H9 (cell line): ENCODE results near the gene PEX14. TPM values are rescaled to one million over a fixed set of nuclear protein-coding genes. Genes with fewer than 3 reads are reported as not detected.

ENCODE experiments used
- DNase-seq: peaks from one replicate; pipeline ENCODE4 v3.0.0-alpha.2; 2017
- H2AFZ ChIP-seq: one replicate; pipeline ENCODE4 v1.6.1; 2013; ENCODE audit warnings: mild to moderate bottlenecking, low read length, control low read depth, moderate library complexity
- H2AK5ac ChIP-seq: 2 replicates; pipeline ENCODE4 v1.6.1; 2013; ENCODE audit warnings: low read length, control low read depth, mixed read lengths; ENCODE audit not compliant: insufficient read length
- H2BK120ac ChIP-seq: one replicate; pipeline ENCODE4 v1.6.1; 2013; ENCODE audit warnings: low read depth, mild to moderate bottlenecking, low read length, control low read depth, inconsistent platforms; ENCODE audit not compliant: poor library complexity, severe bottlenecking
- H2BK12ac ChIP-seq: 2 replicates; pipeline ENCODE4 v1.6.1; 2013; ENCODE audit warnings: low read length, control low read depth, mixed read lengths, low read depth; ENCODE audit not compliant: insufficient read length
- H2BK15ac ChIP-seq: 2 replicates; pipeline ENCODE4 v1.6.1; 2013; ENCODE audit warnings: low read depth, low read length, control low read depth
- H2BK20ac ChIP-seq: one replicate; pipeline ENCODE4 v1.6.1; 2013; ENCODE audit warnings: low read depth, mild to moderate bottlenecking, low read length, control low read depth, inconsistent platforms; ENCODE audit not compliant: poor library complexity, severe bottlenecking
- H2BK5ac ChIP-seq: 2 replicates; pipeline ENCODE4 v1.6.1; 2013; ENCODE audit warnings: low read length, control low read depth, mixed read lengths; ENCODE audit not compliant: insufficient read length
- H3K14ac ChIP-seq: 2 replicates; pipeline ENCODE4 v1.6.1; 2013; ENCODE audit warnings: low read length, control low read depth; ENCODE audit not compliant: insufficient read depth
- H3K18ac ChIP-seq: 2 replicates; pipeline ENCODE4 v1.6.1; 2013; ENCODE audit warnings: low read depth, mild to moderate bottlenecking, mixed read lengths, low read length, control low read depth; ENCODE audit not compliant: insufficient read length
- H3K23ac ChIP-seq: 2 replicates; pipeline ENCODE4 v1.6.1; 2013; ENCODE audit warnings: low read length, control low read depth, mixed read lengths, low read depth; ENCODE audit not compliant: insufficient read length
- H3K23me2 ChIP-seq: 2 replicates; pipeline ENCODE4 v1.6.1; 2013; ENCODE audit warnings: low read depth, mild to moderate bottlenecking, mixed read lengths, low read length, control low read depth; ENCODE audit not compliant: insufficient read length, poor library complexity, severe bottlenecking
- H3K27ac ChIP-seq: 2 replicates; pipeline ENCODE4 v1.5.1; 2013; ENCODE audit warnings: low read length, control low read depth, mixed read lengths, low read depth; ENCODE audit not compliant: insufficient read length
- H3K27me3 ChIP-seq: 2 replicates; pipeline ENCODE4 v1.6.1; 2013; ENCODE audit warnings: low read length, control low read depth, inconsistent platforms; ENCODE audit not compliant: insufficient read depth
- H3K4ac ChIP-seq: 2 replicates; pipeline ENCODE4 v1.6.1; 2013; ENCODE audit warnings: low read depth, mild to moderate bottlenecking, control low read depth, inconsistent platforms, low read length, moderate library complexity
- H3K4me1 ChIP-seq: 2 replicates; pipeline ENCODE4 v1.6.1; 2013; ENCODE audit warnings: low read length, control low read depth, inconsistent platforms; ENCODE audit not compliant: insufficient read depth
- H3K4me2 ChIP-seq: 2 replicates; pipeline ENCODE4 v1.6.1; 2013; ENCODE audit warnings: low read length, control low read depth, mixed read lengths; ENCODE audit not compliant: insufficient read length, insufficient read depth
- H3K56ac ChIP-seq: 2 replicates; pipeline ENCODE4 v1.6.1; 2013; ENCODE audit warnings: low read depth, mild to moderate bottlenecking, mixed read lengths, low read length, control low read depth; ENCODE audit not compliant: insufficient read length
- H3K79me1 ChIP-seq: 2 replicates; pipeline ENCODE4 v1.6.1; 2013; ENCODE audit warnings: low read depth, mild to moderate bottlenecking, moderate library complexity, low read length, control low read depth, inconsistent platforms; ENCODE audit not compliant: insufficient read depth, poor library complexity, severe bottlenecking
- H3K79me2 ChIP-seq: 2 replicates; pipeline ENCODE4 v1.6.1; 2013; ENCODE audit warnings: low read length, control low read depth, inconsistent platforms; ENCODE audit not compliant: insufficient read depth
- H3K9ac ChIP-seq: 2 replicates; pipeline ENCODE4 v1.6.1; 2013; ENCODE audit warnings: low read length, control low read depth, mixed read lengths; ENCODE audit not compliant: insufficient read length; ENCODE audit errors: extremely low read depth
- H3K9me3 ChIP-seq: one replicate; pipeline ENCODE4 v1.6.1; 2013; ENCODE audit warnings: low read depth, low read length, inconsistent platforms; ENCODE audit not compliant: control insufficient read depth
- H3T11ph ChIP-seq: one replicate; pipeline ENCODE4 v1.6.1; 2013; ENCODE audit warnings: mild to moderate bottlenecking, low read length, control low read depth, inconsistent platforms
- H4K20me1 ChIP-seq: one replicate; pipeline ENCODE4 v1.6.1; 2013; ENCODE audit not compliant: control insufficient read depth, insufficient read length, insufficient read depth
- H4K5ac ChIP-seq: 2 replicates; pipeline ENCODE4 v1.6.1; 2013; ENCODE audit warnings: low read depth, mild to moderate bottlenecking, mixed read lengths, low read length, control low read depth; ENCODE audit not compliant: insufficient read length
- H4K8ac ChIP-seq: replicated peaks from 2 replicates; pipeline ENCODE4 v1.6.1; 2013; ENCODE audit warnings: low read length, control low read depth, mixed read lengths, low read depth; ENCODE audit not compliant: insufficient read length
- H4K91ac ChIP-seq: 2 replicates; pipeline ENCODE4 v1.6.1; 2013; ENCODE audit warnings: low read depth, mild to moderate bottlenecking, moderate library complexity, mixed read lengths, low read length, control low read depth; ENCODE audit not compliant: insufficient read length
- H3K27ac Mint-ChIP-seq, 3 experiments: 2 replicates in 2 of 3; 3 replicates in 1 of 3; pipeline ENCODE4 v1.8.0; 2020 to 2021; ENCODE audit warnings: mixed read lengths in 3 of 3, mild to moderate bottlenecking in 1 of 3, moderate library complexity in 1 of 3
- H3K27me3 Mint-ChIP-seq: 2 replicates; pipeline ENCODE4 v1.8.0; 2021; ENCODE audit warnings: low read depth, mild to moderate bottlenecking, moderate library complexity, mixed read lengths
- H3K36me3 Mint-ChIP-seq, 3 experiments: 2 replicates in 2 of 3; 3 replicates in 1 of 3; pipeline ENCODE4 v1.8.0; 2020 to 2021; ENCODE audit warnings: low read depth in 3 of 3, mixed read lengths in 3 of 3; ENCODE audit not compliant: insufficient read depth in 1 of 3
- H3K4me1 Mint-ChIP-seq, 2 experiments: 2 replicates each; pipeline ENCODE4 v1.8.0; 2020; ENCODE audit warnings: mixed read lengths in 2 of 2
- H3K4me3 Mint-ChIP-seq, 2 experiments: 2 replicates in 1 of 2; 3 replicates in 1 of 2; pipeline ENCODE4 v1.8.0; 2020 to 2021; ENCODE audit warnings: mild to moderate bottlenecking in 2 of 2, mixed read lengths in 2 of 2, moderate library complexity in 1 of 2
- H3K9me3 Mint-ChIP-seq, 2 experiments: 2 replicates in 1 of 2; 3 replicates in 1 of 2; pipeline ENCODE4 v1.8.0; 2020; ENCODE audit warnings: mild to moderate bottlenecking in 2 of 2, mixed read lengths in 2 of 2, moderate library complexity in 1 of 2
- CTCF ChIP-seq: fragments of 200-600 bp; sonication (generic); conservative IDR thresholded peaks from 3 replicates; pipeline ENCODE4 v1.8.0; 2021; ENCODE audit warnings: antibody characterized with exemption, mild to moderate bottlenecking
- WGBS: extraction: QIAGEN DNeasy Blood & Tissue Kit; methylation state at CpG from one replicate; pipeline ENCODE4 v1.1.7; 2013; ENCODE audit warnings: missing lambda C conversion rate, low lambda C conversion rate, mixed read lengths; ENCODE audit not compliant: insufficient read length; ENCODE audit errors: extremely low coverage; 5-methylcytosine and 5-hydroxymethylcytosine counted together
- total RNA-seq: library from RNA; stranded (reverse); gene quantifications from 2 replicates; pipeline ENCODE4 v1.2.1, GENCODE V29; 2021

The PEX14 gene
- total RNA-seq, 1 experiment from 2014 or later = 23.9 TPM

GRCh38 chr1:10674700-10675609 lies 200.2 kb downstream of the PEX14 start:
- Histone ChIP-seq H2BK5ac (no peak overlapping the region), H3K4me2 (no peak overlapping the region), H3K79me1 (no peaks in the 10 kb centered on the region), H4K8ac (no peak overlapping the region), H3K23ac (no peak overlapping the region), H3K79me2 (no peaks in the 10 kb centered on the region), H3K9ac (no peak overlapping the region), H2BK120ac (no peak overlapping the region), H2AK5ac (no peak overlapping the region), H2AFZ (no peak overlapping the region), H3T11ph (no peak overlapping the region), H3K4ac (no peak overlapping the region), H2BK15ac (no peak overlapping the region), H2BK12ac (no peak overlapping the region), H2BK20ac (no peak overlapping the region), H3K56ac (no peak overlapping the region), H4K5ac (no peak overlapping the region), H4K20me1 (peaks cover 2% of the 10 kb centered on the region), H3K14ac (peak overlapping the region; percentile 31), H3K27ac (no peak overlapping the region), H3K27me3 (no peaks in the 10 kb centered on the region), H3K4me1 (no peaks in the 10 kb centered on the region; the same call in 1 of the 2 replicates), H3K23me2 (no peaks in the 10 kb centered on the region), H3K18ac (no peak overlapping the region), H4K91ac (no peak overlapping the region), H3K9me3 (no peaks in the 10 kb centered on the region)
- Mint-ChIP-seq H3K27me3 (no peaks in the 10 kb centered on the region), H3K4me3 (no peak overlapping the region), H3K27ac (peak overlapping the region in 2 of 3 experiments; percentile 60 to 93; a peak in 4 of 7 replicates), H3K36me3 (no peaks in the 10 kb centered on the region; a peak in 1 of 7 replicates), H3K4me1 (peaks cover 37 to 46% of the 10 kb centered on the region in 2 experiments), H3K9me3 (no peaks in the 10 kb centered on the region)
- WGBS = no CpG with 5 or more reads among the region's 29 CpGs
- no peak for DNase-seq
- no peak for TF ChIP-seq CTCF
